IPS-18c (cell line): Measurements from ENCODE around the gene SERPINB6.
"Not testable (repeated sequence)": the region's sequence is repeated elsewhere in the genome, so short reads cannot be mapped to it uniquely, and the experiment has no call there.

Experiments used
- H3K4me3 ChIP-seq: 2 replicates; pipeline ENCODE4 v1.7.0; 2013; ENCODE audit warnings: low read depth, mild to moderate bottlenecking, low read length, moderate library complexity; ENCODE audit not compliant: insufficient read depth
- H3K9me3 ChIP-seq: one replicate; pipeline ENCODE4 v1.6.1; 2013; ENCODE audit warnings: mild to moderate bottlenecking, low read length, moderate library complexity; ENCODE audit not compliant: control insufficient read depth, insufficient read depth

Gene SERPINB6

GRCh38 chr6:2937627-2938003 is 33.8 kb downstream of the SERPINB6 start:
- H3K4me3 ChIP-seq, result no peak overlapping the region
- H3K9me3 ChIP-seq, result no peaks in the 10 kb centered on the region

- Histone ChIP-seq H3K9me3 (no peaks in the 10 kb centered on the region), H3K4me3 (no peak overlapping the region)
Measured at GRCh38 chr6:2935566-2936291, 35.6 kb downstream of the SERPINB6 start.

GRCh38 chr6:2934057-2934456 is 37.3 kb downstream of the SERPINB6 start:
- H3K9me3 ChIP-seq, result no peaks in the 10 kb centered on the region
- H3K4me3 ChIP-seq, result no peak overlapping the region

GRCh38 chr6:2932911-2933310 is 38.5 kb downstream of the SERPINB6 start:
- not testable (repeated sequence) for H3K4me3 ChIP-seq, H3K9me3 ChIP-seq

GRCh38 chr6:2931970-2932748 is 39.2 kb downstream of the SERPINB6 start:
- no peaks in the 10 kb centered on the region for H3K9me3 ChIP-seq
- no peak overlapping the region for H3K4me3 ChIP-seq

GRCh38 chr6:2931055-2931454 is 40.3 kb downstream of the SERPINB6 start:
- Histone ChIP-seq H3K4me3 (no peak overlapping the region), H3K9me3 (no peaks in the 10 kb centered on the region)

GRCh38 chr6:2927931-2928330 is 43.4 kb downstream of the SERPINB6 start:
- H3K4me3 ChIP-seq, H3K9me3 ChIP-seq: not testable (repeated sequence)

- not testable (repeated sequence) for H3K4me3 ChIP-seq, H3K9me3 ChIP-seq
Measured at GRCh38 chr6:2925842-2926747, 45.3 kb downstream of the SERPINB6 start.

GRCh38 chr6:2921520-2922115 is 49.7 kb downstream of the SERPINB6 start:
- Histone ChIP-seq H3K9me3 (peaks cover 2% of the 10 kb centered on the region), H3K4me3 (no peak overlapping the region)

GRCh38 chr6:2920671-2921112 is 50.7 kb downstream of the SERPINB6 start:
- H3K9me3 ChIP-seq, result peaks cover 2% of the 10 kb centered on the region
- H3K4me3 ChIP-seq, result no peak overlapping the region

GRCh38 chr6:2919886-2920285 is 51.5 kb downstream of the SERPINB6 start:
- peaks cover 2% of the 10 kb centered on the region for H3K9me3 ChIP-seq
- no peak overlapping the region for H3K4me3 ChIP-seq

GRCh38 chr6:2919401-2919800 is 52.0 kb downstream of the SERPINB6 start:
- no peak overlapping the region for H3K4me3 ChIP-seq
- H3K9me3 ChIP-seq, result peaks cover 2% of the 10 kb centered on the region

- Histone ChIP-seq H3K9me3 (peaks cover 2% of the 10 kb centered on the region), H3K4me3 (no peak overlapping the region)
Measured at GRCh38 chr6:2918936-2919335, 52.4 kb downstream of the SERPINB6 start.

- H3K9me3 ChIP-seq, result peaks cover 2% of the 10 kb centered on the region
- no peak overlapping the region for H3K4me3 ChIP-seq
Measured at GRCh38 chr6:2917801-2918445, 53.4 kb downstream of the SERPINB6 start.

GRCh38 chr6:2917065-2917464 is 54.3 kb downstream of the SERPINB6 start:
- Histone ChIP-seq H3K4me3 (peak overlapping the region; percentile 28; the same call in 1 of the 2 replicates), H3K9me3 (peaks cover 2% of the 10 kb centered on the region)

- Histone ChIP-seq H3K4me3 (peak overlapping the region; percentile 28; the same call in 1 of the 2 replicates), H3K9me3 (peaks cover 2% of the 10 kb centered on the region)
Measured at GRCh38 chr6:2916158-2916925, 55.0 kb downstream of the SERPINB6 start.
